Measurements from ENCODE around the gene BCL2L13.

BCL2L13 gene

GRCh38 chr22:17732251-17732854, 93.8 kb downstream of the BCL2L13 start:
- TF ChIP-seq CTCF (IDR thresholded peaks at IDR 0.05; ENCODE audit: low read depth, low read length, missing control alignments) = no peak
- H3K4me3 ChIP-seq (replicated peaks; ENCODE audit: low read depth, low read length) = no peak overlapping the region
- no peak for DNase-seq (ENCODE audit: extremely low read depth, low read depth)

- DNase-seq (ENCODE audit: extremely low read depth, low read depth) = no peak
- no peak overlapping the region for H3K4me3 ChIP-seq (replicated peaks; ENCODE audit: low read depth, low read length)
- TF ChIP-seq CTCF (IDR thresholded peaks at IDR 0.05; ENCODE audit: low read depth, low read length, missing control alignments) = no peak
Observed at GRCh38 chr22:17733466-17733865, 94.9 kb downstream of the BCL2L13 start.

- TF ChIP-seq CTCF (IDR thresholded peaks at IDR 0.05; ENCODE audit: low read depth, low read length, missing control alignments) = no peak
- no peak for DNase-seq (ENCODE audit: extremely low read depth, low read depth)
- H3K4me3 ChIP-seq (replicated peaks; ENCODE audit: low read depth, low read length) = no peak overlapping the region
Observed at GRCh38 chr22:17734187-17734586, 95.6 kb downstream of the BCL2L13 start.

GRCh38 chr22:17738386-17739128, 100.0 kb downstream of the BCL2L13 start:
- no peak for DNase-seq (ENCODE audit: extremely low read depth, low read depth)
- TF ChIP-seq CTCF (IDR thresholded peaks at IDR 0.05; ENCODE audit: low read depth, low read length, missing control alignments) = no peak
- H3K4me3 ChIP-seq (replicated peaks; ENCODE audit: low read depth, low read length) = no peak overlapping the region

GRCh38 chr22:17739196-17739975, 100.8 kb downstream of the BCL2L13 start:
- no peak for DNase-seq (ENCODE audit: extremely low read depth, low read depth)
- TF ChIP-seq CTCF (IDR thresholded peaks at IDR 0.05; ENCODE audit: low read depth, low read length, missing control alignments) = no peak
- H3K4me3 ChIP-seq (replicated peaks; ENCODE audit: low read depth, low read length) = no peak overlapping the region

GRCh38 chr22:17741866-17742526, 103.4 kb downstream of the BCL2L13 start:
- no peak for TF ChIP-seq CTCF (IDR thresholded peaks at IDR 0.05; ENCODE audit: low read depth, low read length, missing control alignments)
- DNase-seq (ENCODE audit: extremely low read depth, low read depth) = no peak
- H3K4me3 ChIP-seq (replicated peaks; ENCODE audit: low read depth, low read length) = no peak overlapping the region
